Activated effector memory CD4-positive, alpha-beta T cell treated with Interleukin-2 at 50 U/mL for 16 hours (primary cell): ENCODE data around the gene PRRC2B.

Experiments used
- DNase-seq: peaks from one replicate; pipeline ENCODE4 v3.0.0-alpha.2; 2020

Gene PRRC2B

GRCh38 chr9:131522257-131523085, 128.6 kb downstream of the PRRC2B start:
- DNase-seq = no peak

DNA sequence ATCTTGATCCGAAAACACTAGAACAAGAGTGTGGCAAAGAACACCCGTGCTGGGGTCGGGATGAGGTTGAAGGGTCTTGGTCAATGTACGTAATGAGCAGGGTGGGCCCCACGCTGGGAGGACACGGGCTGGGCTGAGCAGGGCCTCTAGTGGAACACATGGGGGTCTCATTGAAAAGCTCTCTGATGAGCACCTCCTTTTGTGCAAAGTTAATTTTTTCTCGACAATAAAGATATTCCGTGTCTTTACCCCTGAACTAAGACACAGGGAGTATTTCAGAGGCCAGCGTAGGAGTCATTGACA, 129.2 kb downstream of the PRRC2B start:
- DNase-seq = no peak

- no peak for DNase-seq
Measured at GRCh38 chr9:131523451-131524435, 129.9 kb downstream of the PRRC2B start.

DNA sequence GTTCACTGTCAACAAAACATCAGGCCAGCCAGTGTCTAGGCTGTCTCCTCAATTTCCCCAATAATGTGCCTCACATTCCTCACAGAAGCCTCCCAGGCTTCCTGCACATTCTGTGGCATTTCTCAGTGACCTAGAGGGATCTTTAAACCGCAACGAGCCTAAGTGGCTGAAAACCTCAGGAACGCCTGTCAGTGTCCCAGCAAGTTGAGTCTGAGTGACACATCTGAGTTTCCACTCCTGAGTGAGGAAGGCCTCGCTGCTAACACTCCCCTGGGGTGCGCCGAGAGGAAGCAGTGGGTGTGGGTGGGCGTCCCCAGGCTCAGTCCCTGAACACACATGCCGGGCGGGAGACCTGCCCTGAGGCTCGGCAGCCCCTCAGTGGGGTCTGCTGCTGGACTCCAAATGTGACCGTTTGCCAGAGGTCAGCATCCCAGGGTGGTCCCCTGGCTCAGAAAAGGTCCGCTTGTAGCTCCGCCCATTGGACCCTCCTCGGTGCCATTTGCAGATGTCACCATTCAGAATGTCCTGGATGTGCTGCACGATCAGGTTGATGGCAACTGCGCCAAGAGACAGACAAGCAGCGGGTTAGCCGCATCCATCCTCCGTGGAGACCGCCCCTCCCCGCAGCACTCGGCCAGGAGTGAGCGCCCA, 130.9 kb downstream of the PRRC2B start:
- DNase-seq = no peak

- no peak for DNase-seq
Measured at GRCh38 chr9:131525643-131526565, 132.0 kb downstream of the PRRC2B start.

GRCh38 chr9:131528186-131528585, 134.3 kb downstream of the PRRC2B start:
- no peak for DNase-seq

DNA sequence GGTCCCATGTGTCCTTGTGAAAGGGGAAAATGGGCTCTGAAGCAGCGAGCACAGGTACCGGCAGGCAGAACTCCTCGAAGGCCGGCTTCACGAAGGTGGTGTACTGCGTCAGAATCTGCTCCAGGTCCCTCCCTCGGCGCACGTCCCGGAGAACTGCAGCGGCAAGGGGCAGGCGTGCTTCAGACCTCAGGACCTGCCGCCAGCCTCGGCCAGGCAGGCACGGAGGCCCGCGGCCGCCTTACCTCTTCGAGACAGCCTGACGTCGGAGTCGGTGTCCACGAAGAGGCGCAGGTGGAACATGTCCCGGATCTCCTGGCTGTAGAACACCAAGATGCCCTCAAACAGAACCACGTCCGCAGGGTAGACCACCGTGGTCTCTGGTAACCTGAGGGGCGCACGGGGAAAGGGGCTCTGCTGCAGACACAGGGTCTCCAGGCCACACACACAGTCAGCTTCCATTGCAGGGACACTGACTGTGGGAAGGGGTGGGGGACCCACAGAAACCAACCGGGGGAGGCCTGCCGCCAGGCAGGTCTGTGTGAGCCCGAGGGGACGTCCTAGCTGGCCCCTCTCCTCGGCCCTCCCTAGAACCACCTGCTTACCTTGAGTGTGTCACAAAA, 135.1 kb downstream of the PRRC2B start:
- no peak for DNase-seq

- no peak for DNase-seq
Measured at GRCh38 chr9:131529597-131530545, 136.0 kb downstream of the PRRC2B start.

- no peak for DNase-seq
Measured at GRCh38 chr9:131530546-131530919, 136.6 kb downstream of the PRRC2B start.

- peak; percentile 66 for DNase-seq
Measured at GRCh38 chr9:131530920-131531832, 137.3 kb downstream of the PRRC2B start, which contains the start of gene UCK1. UCK1 (minus strand) TSS chr9:131531263; CDS start chr9:131531174, 89 bp downstream.

GRCh38 chr9:131534721-131535237, 140.9 kb downstream of the PRRC2B start:
- no peak for DNase-seq

DNA sequence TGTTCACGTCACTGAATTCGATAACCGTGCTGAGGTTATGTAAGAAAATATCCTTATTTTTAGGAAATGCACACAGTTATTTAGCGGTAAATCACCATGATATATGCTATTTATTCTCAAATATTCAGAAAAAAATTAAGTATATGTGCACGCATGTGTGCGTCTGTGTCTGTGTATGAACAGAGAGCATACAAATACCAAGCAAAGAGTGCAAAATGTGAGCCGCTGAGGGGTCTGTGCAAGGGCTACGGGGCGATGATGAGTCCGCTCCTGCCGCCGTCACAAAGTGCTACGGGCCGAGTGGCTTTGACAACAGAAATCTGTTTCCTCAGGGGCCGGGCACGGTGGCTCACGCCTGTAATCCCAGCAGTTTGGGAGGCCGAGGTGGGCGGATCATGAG, 144.1 kb downstream of the PRRC2B start:
- DNase-seq = no peak

GRCh38 chr9:131539223-131539923, 145.5 kb downstream of the PRRC2B start:
- DNase-seq = peak; percentile 31

GRCh38 chr9:131543141-131543540, 149.3 kb downstream of the PRRC2B start:
- DNase-seq = no peak

DNA sequence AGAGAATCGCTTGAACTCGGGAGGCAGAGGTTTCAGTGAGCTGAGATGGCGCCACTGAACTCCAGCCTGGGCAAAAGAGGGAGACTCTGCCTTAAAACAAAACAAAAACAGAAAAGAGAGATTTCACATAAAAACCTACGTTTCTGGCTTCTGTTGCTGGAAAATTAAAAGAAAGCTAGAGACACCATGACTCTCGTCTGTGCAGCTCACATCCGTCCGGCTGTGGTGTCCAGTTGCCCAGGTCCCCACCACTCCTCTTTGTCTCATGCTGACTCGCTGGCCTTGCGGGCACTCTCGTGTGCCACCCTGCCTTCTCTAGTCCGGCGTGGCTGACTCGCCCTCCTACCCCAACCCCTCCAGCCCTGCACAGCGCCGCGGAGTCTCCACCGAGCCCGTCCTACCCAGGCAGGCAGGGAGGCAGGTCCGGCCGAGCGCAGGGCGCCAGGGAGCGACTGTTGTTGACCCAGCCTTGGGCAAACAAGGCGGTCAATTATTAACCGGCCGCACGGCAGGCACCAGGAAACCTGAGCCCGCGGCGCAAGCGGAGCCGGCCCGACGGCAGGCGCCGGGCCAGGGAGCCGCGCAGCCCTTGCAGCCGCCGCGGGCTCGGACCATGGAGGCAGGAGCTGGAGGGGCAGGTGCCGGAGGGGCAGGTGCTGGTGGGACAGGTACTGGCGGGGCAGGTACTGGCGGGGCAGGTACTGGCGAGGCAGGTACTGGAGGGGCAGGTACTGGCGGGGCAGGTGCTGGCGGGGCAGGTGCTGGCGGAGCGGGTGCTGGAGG, 151.3 kb downstream of the PRRC2B start, which contains the start of gene PRRT1B:
TSS of gene PRRT1B (plus strand) at position 521 of the 783 bp plus-strand sequence. CDS start at position 614, 93 bp downstream.
- no peak for DNase-seq

DNA sequence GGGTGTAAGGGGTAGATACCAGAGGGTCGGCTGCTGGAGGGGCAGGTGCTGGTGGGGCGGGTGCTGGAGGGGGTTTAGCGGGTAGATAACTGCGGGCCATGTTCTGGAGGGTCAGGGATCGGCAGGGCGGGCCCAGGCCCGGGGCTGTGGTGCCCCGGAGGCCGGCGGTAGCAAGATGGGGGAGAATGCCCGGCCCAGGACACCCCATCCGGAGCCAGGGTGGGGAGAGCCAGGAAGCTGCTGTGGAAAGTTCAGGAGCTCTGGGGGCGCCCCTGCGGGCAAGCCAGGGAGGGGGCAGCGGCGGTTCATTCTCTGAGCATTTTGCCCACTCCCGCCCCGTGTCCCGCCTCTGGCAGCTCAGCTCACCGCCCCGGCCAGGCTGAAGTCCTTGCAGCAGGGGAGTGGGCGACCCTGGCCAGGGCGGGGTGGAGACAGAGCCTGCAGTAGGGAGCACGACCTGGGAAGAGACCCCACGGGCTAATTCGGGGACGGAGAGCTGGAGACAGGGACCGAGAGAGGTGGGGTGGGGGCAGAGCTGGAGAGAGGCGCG, 152.0 kb downstream of the PRRC2B start:
- no peak for DNase-seq
